Anterior cingulate cortex (tissue), 58 donors: ENCODE data around the gene STC2.
"Not testable (repeated sequence)": the region's sequence is repeated elsewhere in the genome, so short reads cannot be mapped to it uniquely, and the experiment has no call there.

Experiments used
- DNase-seq, 58 donors: peaks; one replicate each; lab custom pipeline; 2025; lab: John Stamatoyannopoulos, UW

The STC2 gene, protein sequence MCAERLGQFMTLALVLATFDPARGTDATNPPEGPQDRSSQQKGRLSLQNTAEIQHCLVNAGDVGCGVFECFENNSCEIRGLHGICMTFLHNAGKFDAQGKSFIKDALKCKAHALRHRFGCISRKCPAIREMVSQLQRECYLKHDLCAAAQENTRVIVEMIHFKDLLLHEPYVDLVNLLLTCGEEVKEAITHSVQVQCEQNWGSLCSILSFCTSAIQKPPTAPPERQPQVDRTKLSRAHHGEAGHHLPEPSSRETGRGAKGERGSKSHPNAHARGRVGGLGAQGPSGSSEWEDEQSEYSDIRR

DNA sequence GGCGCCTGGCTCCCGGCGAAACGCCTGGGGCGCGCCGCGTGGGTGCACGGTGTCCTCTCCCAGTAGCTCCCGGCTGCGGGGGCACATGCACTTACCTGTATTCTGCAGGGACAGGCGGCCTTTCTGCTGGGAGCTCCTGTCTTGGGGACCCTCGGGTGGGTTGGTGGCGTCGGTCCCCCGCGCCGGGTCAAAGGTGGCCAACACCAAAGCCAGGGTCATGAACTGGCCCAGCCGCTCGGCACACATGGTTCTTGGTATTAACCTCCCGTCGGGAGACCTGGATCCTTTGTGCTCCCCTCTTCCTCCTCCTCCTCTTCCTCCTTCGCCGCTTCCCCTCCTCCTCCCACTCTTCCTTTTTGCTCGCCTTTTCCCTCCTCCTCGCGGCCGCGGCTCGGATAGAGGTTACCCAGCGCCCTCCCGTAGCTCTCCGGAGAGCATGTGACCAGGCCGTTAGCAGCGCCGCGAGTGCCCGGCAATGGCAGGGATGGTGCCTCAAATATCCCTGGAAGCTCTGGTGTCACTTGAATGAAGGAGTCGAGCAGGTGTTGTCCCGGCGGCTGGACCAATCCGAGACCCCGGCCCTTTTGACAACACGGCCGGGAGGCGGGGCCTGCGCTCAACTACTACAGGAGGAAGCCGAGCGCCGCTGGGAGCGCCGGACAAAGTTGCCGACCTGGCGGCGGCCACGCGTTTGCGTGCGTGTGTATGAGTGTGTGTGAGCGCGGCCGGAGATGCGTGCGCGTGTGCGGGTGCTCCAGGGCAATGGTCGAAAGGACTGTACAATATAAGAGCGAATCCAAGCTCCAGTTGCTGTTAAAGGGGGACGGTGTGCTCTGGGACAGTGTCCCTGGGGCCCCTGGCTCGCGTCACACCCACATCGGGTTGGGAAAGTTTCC, at the start of gene STC2:
TSS of gene STC2 (minus strand) at position 467 of the 896 bp plus-strand sequence. CDS start at position 246, 221 bp downstream.
- peak in 13 of 58 donors; percentile 2 to 52 (median 18) for DNase-seq

DNA sequence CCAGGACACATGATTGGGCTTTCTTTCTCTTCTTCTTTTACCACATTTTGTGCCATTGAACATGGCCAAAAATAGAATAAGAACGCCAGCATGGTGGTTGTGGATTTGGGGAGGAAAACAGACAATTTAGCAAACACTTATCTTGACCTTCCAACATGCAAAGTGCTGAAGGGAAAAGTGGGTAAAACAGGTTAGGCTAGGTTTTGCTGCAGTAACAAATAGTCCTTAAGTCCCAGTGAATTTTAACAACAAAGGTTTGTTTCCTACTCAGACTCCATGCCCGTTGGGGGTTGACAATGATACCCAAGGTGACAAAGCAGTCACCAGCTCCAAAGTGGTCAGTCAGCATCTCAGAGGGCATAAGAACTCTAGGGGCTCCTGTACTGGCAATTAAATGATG, 43.2 kb upstream of the STC2 start:
- no peak for DNase-seq

DNA sequence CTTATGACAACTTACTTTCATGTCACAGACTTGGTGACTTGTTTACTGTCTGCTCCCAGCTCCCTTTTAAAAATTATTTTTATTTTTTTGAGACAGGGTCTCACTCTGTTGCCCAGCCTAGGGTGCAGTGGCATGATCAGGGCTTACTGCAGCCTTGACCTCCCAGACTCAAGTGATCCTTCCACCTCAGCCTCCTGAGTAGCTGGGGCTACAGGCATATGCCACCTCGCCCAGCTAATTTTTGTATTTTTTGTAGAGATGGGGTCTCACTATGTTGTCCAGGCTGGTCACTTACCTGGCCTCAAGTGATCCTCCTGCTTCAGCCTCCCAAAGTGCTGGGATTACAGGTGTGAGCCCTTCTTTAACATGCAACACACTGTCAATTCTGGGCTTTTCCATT, 35.2 kb upstream of the STC2 start:
- DNase-seq, result not testable (repeated sequence)

DNA sequence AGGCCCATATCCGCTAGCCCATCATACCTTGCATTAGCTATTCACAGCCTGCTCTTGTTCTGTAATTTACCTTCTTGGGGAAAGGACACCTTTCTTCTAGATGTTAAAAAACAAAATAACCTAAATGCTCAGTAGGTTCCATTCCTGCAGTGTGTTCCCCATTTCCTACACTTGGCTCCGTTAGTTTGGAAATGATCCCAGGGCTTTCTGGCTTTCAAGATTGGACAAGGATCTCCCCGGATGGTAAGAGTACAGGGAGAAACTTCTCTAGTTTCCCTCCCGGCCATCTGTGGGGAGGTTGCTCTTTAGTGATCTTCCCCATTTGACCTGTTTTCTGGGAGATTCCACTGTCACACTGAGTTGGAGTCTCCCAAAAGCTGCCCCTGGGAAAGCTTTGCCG, 27.3 kb upstream of the STC2 start:
- no peak for DNase-seq

DNA sequence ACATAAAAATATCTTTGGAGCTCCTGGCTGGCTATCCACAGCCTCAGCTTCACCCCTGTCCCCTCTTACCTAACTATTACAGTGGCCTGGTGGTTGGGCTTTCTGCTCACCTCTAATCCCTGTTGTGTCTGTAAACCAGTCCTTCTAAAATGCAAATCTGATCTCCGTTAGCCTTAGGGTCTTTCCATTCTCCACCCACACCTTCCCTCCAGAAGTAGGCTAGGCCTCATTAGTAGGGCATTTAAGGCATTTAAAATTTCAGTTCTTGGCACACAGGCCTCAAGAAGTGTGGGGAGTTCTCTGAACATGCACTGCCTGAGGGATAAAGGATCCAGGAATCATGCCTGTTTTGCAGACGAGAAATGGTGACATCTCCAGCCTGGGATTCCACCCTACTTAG, 26.4 kb upstream of the STC2 start:
- no peak for DNase-seq

DNA sequence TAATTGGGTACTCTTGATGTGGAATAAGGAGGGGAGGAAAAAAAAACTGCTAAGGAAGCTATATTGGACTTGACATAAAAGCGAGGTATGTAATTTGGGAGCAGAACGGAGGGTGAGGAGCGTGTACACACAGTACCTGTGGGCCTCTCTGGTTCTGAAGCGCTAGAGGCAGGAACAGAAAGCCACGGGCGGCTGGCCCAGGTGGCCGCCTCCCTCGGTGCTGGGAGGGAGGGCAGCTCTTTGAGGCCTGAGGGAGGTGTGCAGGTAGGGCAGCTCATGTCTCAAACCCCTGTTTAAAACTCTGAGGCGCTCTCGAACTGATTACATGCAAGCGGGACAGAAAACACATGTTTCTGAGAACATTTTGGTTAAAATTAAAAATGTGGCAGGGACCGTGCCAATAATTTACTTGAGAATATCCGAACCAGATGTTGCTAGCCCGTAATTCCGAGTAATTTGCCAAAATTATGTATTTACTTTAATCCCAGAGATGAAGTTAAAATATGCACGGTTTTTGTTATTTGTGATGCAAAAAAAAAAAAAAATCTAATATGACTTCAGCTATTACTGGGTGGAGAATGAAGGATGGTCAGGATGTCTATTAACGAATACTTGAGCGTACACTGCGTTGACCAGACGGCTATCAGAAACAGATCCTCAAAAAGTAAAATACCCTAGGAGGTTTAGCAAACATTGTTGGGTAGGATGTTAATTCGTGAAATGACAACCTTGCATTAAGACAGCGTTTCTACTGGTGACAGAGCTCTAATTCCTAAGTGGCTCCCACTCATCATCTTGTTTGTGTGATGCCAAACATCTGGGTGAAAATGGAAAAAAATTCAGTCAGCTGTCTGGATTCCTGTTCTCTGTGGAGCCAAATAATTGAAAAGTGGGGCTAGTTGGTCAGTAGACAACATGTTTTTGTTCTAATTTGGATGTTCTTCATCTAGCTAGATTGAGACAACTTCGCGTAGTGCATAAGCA, 24.4 kb upstream of the STC2 start:
- no peak for DNase-seq

DNA sequence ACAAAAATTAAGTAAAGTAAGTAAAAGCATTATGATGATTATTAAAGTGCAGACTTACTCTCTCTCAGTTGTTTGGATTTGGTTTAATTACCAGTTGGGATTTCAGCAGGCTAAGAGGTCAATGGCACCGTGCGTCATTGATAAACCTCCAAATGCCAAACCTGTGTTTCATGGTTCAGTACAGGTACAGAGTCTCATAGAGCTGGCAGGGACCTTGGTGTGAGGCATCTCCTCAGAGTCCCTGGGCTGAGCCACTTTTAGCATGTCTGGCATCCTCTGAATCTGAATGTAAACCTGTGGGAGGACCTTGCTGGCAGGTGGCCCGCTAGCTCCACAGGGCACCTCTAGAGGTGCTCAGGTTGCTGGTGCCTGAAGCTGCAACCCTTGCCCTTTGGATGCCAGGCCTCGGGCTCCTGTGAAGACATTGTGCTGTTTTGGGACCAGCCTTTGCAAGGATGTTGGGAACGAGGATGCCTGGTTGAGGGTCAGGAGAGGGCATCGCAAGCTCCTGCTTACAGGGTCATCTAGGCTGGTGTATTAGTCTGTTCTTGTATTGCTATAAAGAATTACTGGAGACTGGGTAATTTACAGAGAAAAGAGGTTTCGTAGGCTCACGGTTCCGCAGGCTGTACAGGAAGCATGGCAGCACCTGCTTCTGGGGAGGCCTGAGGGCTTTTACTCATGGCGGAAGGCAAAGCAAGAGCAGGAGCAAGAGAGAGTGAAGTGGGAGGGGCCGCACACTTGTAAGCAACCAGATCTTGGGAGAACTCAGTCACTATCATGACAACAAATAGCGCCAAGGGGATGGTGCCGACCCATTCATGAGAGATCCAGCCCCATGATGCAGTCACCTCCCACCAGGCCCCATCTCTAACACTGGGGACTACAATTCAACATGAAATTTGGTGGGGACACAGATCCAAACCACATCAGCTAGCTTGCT, 14.9 kb upstream of the STC2 start:
- DNase-seq, result no peak

DNA sequence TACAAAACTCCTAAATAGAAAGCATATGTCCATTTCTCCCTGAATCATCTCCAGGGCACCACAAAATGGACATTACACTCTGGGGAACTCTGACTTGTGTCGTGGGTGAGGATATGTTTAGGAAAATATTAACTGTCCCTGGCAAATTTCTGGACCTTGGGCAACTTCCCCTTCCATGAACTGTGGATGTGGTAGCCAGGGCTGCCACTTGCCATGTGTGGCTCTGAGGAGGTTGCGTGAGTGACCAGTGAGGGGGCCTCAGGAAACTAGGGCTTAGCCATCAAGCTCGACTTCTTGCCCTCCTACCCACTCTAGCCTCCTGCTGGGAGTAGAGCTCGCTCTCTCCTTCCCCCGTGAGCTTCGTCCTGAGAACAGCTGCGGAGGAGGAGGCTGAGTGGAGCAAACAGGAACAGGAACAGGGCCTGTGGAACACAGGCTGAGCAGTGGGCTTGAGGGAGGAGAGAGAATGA, 13.8 kb upstream of the STC2 start:
- DNase-seq, result no peak

DNA sequence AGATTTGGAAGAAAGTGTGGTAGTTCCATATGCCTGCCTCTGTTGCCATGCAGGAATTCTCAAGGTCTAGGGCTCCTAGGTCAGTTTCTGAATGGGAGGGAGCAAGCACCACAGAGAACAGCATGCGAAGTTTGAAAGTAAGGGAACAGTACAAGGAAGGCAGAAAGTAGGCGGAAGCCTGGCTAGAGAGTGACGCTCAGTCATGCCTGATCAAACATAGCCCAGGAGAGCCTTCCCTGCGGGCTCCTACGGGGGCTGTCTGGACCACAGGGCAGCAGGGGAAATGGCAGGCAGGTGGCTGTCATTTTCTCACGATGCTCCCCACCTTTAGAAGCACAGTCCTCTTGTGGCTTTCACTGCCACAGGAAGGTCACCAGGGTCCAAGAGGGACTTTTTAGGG, 12.8 kb upstream of the STC2 start:
- DNase-seq, result no peak

DNA sequence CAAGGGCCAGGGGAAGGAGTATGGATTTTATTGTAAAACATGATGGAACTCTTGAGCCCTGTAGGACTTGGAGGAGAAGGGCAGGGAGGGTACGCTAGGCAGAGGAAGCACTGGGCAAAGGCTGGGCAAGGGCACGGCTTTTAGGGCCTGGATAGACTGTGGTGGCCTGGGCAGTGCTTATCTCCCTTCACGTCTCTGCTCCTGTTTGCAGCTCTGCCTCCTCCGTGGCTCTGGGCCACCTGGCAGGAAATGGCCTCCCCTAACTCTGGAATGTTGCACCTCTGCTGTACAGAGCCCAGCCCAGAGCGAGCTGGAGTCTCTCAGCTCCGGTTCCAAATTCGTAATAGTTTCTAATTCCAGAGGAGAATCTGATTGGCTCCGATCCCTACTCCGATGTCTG, 12.2 kb upstream of the STC2 start:
- DNase-seq, result no peak

DNA sequence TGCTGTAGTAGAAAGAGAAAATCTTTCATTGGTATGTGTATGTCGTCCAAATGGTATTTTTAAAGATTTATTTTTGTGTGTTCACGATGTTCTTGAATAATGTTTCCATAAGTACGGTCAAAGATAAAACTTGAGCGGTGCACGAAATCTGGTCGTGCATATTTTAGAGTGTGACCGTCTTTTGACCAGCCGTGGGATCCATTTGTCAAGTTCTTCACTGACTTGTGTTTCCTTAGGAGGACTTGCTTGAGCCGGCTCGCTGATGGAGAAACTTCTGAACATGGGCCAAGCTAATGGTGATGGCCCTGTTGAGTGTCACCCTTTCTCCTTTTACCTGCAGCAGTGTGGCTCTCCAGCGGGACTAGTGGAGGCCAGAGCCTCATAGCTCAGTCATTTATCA, 11.1 kb upstream of the STC2 start:
- DNase-seq, result no peak

DNA sequence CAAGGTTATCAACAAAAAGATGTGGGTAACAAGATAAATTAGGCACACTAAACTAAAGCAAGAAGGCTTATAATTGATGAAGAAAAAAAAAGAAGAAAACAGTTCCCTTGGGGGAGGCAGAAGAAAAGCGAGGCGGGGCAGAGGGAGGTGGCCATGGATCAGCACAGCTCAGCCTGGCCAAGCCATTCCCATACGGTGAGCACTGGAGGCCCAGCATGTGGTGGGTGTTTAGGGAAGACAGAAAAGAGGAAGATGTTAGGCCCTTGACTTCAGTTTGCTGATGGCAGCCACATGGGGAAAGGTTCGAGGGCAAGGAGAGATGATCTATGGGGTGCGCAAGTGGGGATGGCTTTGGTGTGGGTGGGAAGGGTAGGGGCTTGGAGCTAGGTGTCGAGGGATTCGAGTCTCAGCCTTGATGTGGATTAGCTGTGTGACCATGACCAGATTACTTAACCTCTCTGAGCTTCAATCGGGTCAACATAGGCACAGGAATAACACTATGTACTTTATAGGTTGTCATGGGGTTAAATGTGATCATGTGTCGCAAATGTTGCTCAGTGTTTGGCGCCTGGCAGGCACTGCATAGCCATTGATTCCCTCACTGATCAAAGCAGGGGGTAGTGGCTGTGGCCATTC, 10.3 kb upstream of the STC2 start:
- no peak for DNase-seq

DNA sequence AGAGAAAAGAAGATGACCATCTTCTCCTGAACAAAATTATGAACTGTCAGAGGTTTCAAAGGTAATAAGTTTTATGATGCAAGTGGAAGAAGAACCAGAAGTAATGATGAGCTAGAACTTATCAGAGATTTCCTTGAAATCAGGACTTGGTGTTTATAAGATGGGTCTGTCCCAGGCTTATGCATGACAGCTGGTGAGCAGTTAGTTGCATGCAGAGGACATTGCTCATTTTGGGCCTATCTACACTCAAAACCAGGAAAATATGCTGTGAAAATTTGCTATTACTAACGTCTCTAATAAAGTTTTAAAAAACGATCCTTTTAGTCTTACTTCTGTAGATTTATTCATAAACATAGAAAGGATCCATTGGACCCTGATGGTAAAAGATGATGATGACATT, 6.6 kb upstream of the STC2 start:
- DNase-seq, result no peak

DNA sequence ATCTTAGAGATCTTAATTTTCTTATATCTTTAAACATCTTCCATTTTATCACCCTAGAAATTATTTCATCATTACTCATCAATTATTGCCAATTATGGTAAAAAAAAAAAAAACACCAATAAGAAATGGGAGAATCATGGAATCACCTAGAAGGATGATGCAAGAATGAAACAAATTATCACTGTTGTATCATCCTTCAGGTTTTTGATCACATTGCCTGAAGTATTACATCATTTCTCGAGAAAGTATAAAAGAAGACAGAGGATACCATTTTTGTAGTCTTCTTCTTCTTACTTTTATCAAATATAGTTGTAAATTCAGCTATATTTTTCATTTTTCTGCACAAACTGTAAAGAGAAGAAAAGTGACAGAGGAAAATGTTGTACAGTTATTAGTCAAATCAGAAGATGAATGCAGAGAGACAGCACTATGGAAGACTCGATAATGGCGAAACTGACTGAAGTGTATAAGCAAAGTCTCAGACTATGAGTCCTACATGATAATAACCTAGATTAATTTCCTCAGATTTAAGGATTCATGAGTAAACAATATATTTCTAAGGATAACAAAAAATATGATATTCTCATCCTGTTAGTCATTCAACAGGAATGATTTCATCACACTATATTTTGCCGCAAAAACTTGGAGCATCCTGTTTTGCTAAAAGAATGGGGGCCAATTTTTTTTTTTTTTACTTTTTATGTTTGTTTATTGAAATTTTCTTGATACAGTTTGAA, 5.9 kb upstream of the STC2 start:
- DNase-seq, result no peak

DNA sequence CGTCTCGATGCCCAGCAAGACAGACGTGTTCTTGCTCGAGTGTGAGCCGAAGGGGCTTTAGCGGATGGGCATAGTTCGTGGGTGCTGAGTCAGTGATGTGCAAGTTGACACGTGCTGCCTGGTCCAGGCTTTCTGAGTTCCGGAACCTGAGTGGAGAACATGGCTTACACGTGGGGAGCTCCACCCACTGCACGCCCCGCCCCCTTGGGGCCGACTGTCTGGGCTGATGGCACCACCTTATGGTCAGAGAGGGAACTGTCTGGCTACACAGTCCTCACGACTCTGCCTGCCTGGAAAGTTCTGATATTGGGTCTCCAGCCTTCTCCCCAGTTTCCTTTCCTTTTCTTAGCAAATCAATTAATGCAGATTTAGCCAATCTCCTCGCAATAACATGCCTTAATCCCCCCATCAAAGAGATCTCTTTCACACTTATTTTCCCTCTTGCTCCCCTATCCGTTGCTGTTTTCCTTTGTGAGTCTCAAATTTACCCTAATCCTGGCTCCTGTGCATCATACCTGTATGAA, 3.8 kb upstream of the STC2 start:
- peak in 49 of 58 donors; percentile 5 to 78 (median 51) for DNase-seq

DNA sequence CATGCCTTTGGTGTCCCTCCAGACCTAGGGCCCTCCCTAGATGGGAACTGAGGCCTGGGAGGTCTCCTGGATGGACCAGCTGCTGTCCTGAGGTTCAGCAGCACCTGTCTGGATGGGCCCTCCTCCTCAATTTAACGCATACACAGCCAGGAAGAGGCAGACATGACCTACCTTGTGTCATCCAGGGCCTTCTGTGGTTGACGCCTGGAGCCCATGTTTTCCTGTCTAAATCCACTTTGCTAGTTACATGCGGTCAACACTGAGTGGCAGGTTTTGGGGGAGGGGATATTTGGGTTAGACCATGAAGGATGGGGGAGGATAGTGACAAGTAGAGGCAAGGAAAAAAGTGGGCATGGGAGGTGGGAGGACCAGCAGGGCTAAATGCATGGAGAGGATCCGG, 3.1 kb upstream of the STC2 start:
- DNase-seq, result no peak

DNA sequence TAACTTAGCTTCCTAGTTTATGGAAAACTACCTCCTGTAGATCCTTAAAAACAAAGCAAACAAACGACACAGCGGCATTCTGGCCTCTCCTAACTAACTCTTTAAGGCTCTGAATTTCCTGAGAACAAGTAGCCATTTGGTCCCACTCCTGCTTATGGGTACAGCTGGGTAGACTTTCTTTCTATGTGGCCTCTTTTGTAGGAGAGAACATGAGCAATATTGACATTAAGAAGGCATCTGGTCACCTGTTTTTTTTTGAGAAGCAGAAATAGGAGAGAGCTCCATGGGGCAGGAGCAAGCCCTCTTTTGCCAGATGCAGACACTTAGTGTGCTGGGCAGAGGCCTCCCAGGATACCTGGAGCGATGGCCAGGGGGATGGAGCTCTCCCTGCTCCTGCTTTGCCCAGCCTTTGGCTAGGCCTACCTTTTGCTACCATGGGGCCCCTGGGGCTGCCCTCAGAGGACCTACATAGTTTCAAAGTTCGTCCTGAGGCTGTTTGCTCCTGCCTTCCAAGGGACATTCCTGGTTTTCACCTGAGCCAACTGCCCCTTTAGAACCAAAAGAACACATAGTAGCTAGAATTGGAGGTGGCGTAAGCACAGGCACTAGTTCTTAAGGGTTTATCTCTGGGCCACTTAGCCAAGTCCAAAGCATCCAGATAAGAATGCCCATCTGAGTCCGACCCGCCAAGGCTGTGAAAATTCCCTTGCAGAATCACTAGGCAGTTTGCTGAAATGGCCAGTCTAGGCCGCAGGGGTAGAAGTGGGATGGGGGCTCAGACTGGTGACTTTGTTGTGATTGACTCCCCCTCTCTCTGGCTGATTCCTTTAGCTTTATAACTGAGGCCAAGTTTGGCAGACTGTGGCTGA, 2.4 kb upstream of the STC2 start:
- no peak for DNase-seq
